Measurements from ENCODE around the gene HNRNPA3. TPM values are rescaled to one million over a fixed set of nuclear protein-coding genes. Genes with fewer than 3 reads are reported as not detected.
"Not testable (repeated sequence)": the region's sequence is repeated elsewhere in the genome, so short reads cannot be mapped to it uniquely, and the experiment has no call there.

HNRNPA3 gene
- total RNA-seq, 1 experiment from 2014 or later, result 290 TPM

DNA sequence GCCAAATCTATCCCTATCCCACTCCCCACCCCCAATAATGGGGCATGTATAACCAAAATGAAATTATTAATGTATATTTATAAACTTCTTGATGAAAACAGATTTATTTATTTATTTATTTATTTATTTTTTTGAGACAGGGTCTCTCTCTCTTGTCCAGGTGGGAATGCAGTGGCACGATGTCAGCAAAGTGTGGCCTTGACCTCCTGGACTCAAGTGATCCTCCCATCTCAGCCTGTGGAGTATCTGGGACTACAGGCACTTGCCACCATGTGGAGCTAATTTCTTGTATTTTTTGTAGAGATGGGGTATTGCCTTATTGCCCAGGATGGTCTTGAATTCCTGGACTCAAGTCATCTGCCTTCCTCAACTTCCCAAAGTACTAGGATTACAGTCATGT lies 28.0 kb upstream of the HNRNPA3 start:
- intact Hi-C loops (cut with micrococcal nuclease; ENCODE audit: unreplicated experiment), result no loop called here
- Histone ChIP-seq H3K36me3 (ENCODE audit: low read depth) (no peaks in the 10 kb centered on the region), H3K9me3 (ENCODE audit: insufficient read depth, low read depth) (no peaks in the 10 kb centered on the region), H3K4me1 (replicated peaks; ENCODE audit: insufficient read depth) (peaks cover 23% of the 10 kb centered on the region), H3K79me2 (ENCODE audit: low read depth) (no peaks in the 10 kb centered on the region), H3K4me2 (no peak overlapping the region), H3F3A (ENCODE audit: insufficient read depth, low read depth) (peaks cover 18% of the 10 kb centered on the region; the same call in 1 of the 2 replicates), H4K20me1 (ENCODE audit: insufficient read depth) (no peaks in the 10 kb centered on the region), H3K4me3 (no peak overlapping the region), H3K9me2 (ENCODE audit: insufficient read depth) (no peaks in the 10 kb centered on the region; the same call in 1 of the 2 replicates), H2AFZ (no peak overlapping the region), H3K27me3 (ENCODE audit: insufficient read depth, low read depth) (no peaks in the 10 kb centered on the region), H3K27ac (no peak overlapping the region)
- no peak for DNase-seq
- ChIA-PET POLR2A (ENCODE audit: unreplicated experiment) (no interaction called here), CTCF (interaction anchor here (0.9 kb wide), 1 partner anchor 20 kb away, joined by 3 read pairs; no protein-coding TSS in a partner anchor)
- no TSS peak for BruUV-seq (replicated peaks)
- TF ChIP-seq, protein P1, sequence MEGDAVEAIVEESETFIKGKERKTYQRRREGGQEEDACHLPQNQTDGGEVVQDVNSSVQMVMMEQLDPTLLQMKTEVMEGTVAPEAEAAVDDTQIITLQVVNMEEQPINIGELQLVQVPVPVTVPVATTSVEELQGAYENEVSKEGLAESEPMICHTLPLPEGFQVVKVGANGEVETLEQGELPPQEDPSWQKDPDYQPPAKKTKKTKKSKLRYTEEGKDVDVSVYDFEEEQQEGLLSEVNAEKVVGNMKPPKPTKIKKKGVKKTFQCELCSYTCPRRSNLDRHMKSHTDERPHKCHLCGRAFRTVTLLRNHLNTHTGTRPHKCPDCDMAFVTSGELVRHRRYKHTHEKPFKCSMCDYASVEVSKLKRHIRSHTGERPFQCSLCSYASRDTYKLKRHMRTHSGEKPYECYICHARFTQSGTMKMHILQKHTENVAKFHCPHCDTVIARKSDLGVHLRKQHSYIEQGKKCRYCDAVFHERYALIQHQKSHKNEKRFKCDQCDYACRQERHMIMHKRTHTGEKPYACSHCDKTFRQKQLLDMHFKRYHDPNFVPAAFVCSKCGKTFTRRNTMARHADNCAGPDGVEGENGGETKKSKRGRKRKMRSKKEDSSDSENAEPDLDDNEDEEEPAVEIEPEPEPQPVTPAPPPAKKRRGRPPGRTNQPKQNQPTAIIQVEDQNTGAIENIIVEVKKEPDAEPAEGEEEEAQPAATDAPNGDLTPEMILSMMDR (conservative IDR thresholded peaks at IDR 0.05), result no peak
- TF ChIP-seq EZH2 (IDR thresholded peaks at IDR 0.05; ENCODE audit: low read depth), result no peak

- H3K9me3 ChIP-seq (ENCODE audit: insufficient read depth, low read depth); DNase-seq; CTCF ChIA-PET; H3K36me3 ChIP-seq (ENCODE audit: low read depth); BruUV-seq (replicated peaks); H3K4me3 ChIP-seq; H3K4me2 ChIP-seq; H3K27ac ChIP-seq; H3K79me2 ChIP-seq (ENCODE audit: low read depth); H3K9me2 ChIP-seq (ENCODE audit: insufficient read depth); POLR2A ChIA-PET (ENCODE audit: unreplicated experiment); H4K20me1 ChIP-seq (ENCODE audit: insufficient read depth); intact Hi-C loops (cut with micrococcal nuclease; ENCODE audit: unreplicated experiment); H2AFZ ChIP-seq; H3K27me3 ChIP-seq (ENCODE audit: insufficient read depth, low read depth): not testable (repeated sequence)
- Histone ChIP-seq H3F3A (ENCODE audit: insufficient read depth, low read depth) (peaks cover 18% of the 10 kb centered on the region; the same call in 1 of the 2 replicates), H3K4me1 (replicated peaks; ENCODE audit: insufficient read depth) (peaks cover 23% of the 10 kb centered on the region)
Measured at GRCh38 chr2:177186038-177186437, 26.6 kb upstream of the HNRNPA3 start.

DNA sequence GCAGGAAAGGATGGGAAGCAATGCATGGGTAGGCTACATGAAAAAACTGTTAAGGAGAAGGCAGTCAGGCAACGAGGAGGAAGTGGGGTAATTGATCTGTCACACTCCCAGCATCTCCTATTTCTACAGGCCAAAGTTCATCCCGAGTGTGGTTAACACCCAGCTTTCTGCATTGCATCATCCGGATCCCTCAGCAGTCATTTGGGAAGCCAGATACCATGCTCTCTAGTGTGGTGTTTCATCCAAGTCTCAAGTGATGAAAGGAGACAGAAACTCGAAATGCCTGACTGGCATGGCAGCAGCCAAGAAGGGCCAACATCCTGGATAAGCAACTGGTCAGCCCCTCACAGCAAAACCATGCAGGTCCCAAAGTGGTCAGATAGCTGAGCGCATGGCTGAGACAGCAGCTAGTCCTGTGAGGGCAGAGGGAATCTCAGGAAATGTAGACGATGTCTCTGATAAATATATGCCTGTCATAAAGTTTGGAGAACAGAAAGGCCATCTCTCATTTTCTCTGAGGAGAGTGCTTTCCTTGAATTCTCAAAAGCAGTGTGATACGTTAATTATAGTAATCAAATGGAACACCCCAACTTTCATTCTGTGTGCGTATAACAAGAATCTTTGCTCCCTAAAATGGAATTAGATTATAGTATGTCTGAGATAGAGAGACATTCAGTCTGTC lies 24.8 kb upstream of the HNRNPA3 start:
- H3K36me3 ChIP-seq (ENCODE audit: low read depth), result no peaks in the 10 kb centered on the region
- POLR2A ChIA-PET (ENCODE audit: unreplicated experiment), result interaction anchor here (0.7 kb wide), 1 partner anchor 78 kb away, joined by 4 read pairs; no protein-coding TSS in a partner anchor
- H3K9me3 ChIP-seq (ENCODE audit: insufficient read depth, low read depth), result no peaks in the 10 kb centered on the region
- TF ChIP-seq, protein P1 (conservative IDR thresholded peaks at IDR 0.05), result no peak
- no peak for TF ChIP-seq EZH2 (IDR thresholded peaks at IDR 0.05; ENCODE audit: low read depth)
- CTCF ChIA-PET, result no interaction called here
- BruUV-seq (replicated peaks), result no TSS peak
- H3K4me2 ChIP-seq, result peak overlapping the region; percentile 68
- H2AFZ ChIP-seq, result peak overlapping the region; percentile 82
- H3K79me2 ChIP-seq (ENCODE audit: low read depth), result no peaks in the 10 kb centered on the region
- intact Hi-C loops (cut with micrococcal nuclease; ENCODE audit: unreplicated experiment), result no loop called here
- H3K27me3 ChIP-seq (ENCODE audit: insufficient read depth, low read depth), result no peaks in the 10 kb centered on the region
- no peaks in the 10 kb centered on the region for H4K20me1 ChIP-seq (ENCODE audit: insufficient read depth)
- H3F3A ChIP-seq (ENCODE audit: insufficient read depth, low read depth), result peaks cover 18% of the 10 kb centered on the region; the same call in 1 of the 2 replicates
- H3K4me1 ChIP-seq (replicated peaks; ENCODE audit: insufficient read depth), result peaks cover 23% of the 10 kb centered on the region
- no peaks in the 10 kb centered on the region; the same call in 1 of the 2 replicates for H3K9me2 ChIP-seq (ENCODE audit: insufficient read depth)
- peak; percentile 26 to 88 for DNase-seq
- H3K27ac ChIP-seq, result peak overlapping the region; percentile 85
- no peak overlapping the region; the same call in 1 of the 2 replicates for H3K4me3 ChIP-seq

Data from PC-9 (cell line).